ENCODE measurements around the gene KDM6A.

- TF ChIP-seq EP300 (IDR thresholded peaks at IDR 0.05; ENCODE audit: low read length) (no peak), NFIC (IDR thresholded peaks at IDR 0.05) (no peak), PCBP1 (IDR thresholded peaks at IDR 0.05; ENCODE audit: low read depth, low read length, poor library complexity, severe bottlenecking) (no peak), YY1 (IDR thresholded peaks at IDR 0.05; ENCODE audit: borderline replicate concordance in 1 of 3, control insufficient read depth in 1 of 3, extremely low read depth in 1 of 3, insufficient read depth in 3 of 3, insufficient read length in 1 of 3, insufficient replicate concordance in 2 of 3, low read depth in 1 of 3, low read length in 2 of 3) (no peak), IFI16 (CRISPR knock-in tag; IDR thresholded peaks at IDR 0.05) (no peak)
- TF ChIP-seq, protein P1, sequence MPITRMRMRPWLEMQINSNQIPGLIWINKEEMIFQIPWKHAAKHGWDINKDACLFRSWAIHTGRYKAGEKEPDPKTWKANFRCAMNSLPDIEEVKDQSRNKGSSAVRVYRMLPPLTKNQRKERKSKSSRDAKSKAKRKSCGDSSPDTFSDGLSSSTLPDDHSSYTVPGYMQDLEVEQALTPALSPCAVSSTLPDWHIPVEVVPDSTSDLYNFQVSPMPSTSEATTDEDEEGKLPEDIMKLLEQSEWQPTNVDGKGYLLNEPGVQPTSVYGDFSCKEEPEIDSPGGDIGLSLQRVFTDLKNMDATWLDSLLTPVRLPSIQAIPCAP (CRISPR knock-in tag; IDR thresholded peaks at IDR 0.05; ENCODE audit: borderline replicate concordance), result no peak
Observed at GRCh38 chrX:44954562-44954961, 81.6 kb downstream of the KDM6A start.
